ENCODE results near the gene ZNF526. TPM values are rescaled to one million over a fixed set of nuclear protein-coding genes. Genes with fewer than 3 reads are reported as not detected.

Gene ZNF526
- total RNA-seq, 1 donor, result 20.3 TPM

DNA sequence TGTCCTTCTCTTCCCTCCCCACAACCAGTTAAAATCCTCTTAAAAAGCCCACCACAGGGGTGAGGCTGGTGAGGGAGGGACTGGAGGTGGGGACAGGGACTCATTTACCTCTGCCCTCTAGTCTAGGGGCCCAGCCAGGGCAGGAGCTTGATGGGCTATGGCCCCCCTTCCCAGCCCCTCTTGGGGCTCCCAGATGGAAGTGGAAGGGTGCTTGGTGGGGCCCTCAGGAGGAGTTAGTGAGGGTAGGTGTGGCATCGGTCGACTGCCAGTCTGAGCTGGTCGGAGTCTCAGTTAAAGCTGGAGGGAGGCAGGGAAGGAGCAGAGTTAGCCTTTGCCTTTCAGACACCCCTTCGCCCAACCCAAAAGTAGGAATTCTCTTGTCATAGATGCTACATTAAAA, 10.5 kb downstream of the ZNF526 start:
- no peak for DNase-seq (ENCODE audit: low read depth)
- H3K4me3 ChIP-seq (ENCODE audit: low read depth, low read length), result no peak overlapping the region
- TF ChIP-seq, protein P1, sequence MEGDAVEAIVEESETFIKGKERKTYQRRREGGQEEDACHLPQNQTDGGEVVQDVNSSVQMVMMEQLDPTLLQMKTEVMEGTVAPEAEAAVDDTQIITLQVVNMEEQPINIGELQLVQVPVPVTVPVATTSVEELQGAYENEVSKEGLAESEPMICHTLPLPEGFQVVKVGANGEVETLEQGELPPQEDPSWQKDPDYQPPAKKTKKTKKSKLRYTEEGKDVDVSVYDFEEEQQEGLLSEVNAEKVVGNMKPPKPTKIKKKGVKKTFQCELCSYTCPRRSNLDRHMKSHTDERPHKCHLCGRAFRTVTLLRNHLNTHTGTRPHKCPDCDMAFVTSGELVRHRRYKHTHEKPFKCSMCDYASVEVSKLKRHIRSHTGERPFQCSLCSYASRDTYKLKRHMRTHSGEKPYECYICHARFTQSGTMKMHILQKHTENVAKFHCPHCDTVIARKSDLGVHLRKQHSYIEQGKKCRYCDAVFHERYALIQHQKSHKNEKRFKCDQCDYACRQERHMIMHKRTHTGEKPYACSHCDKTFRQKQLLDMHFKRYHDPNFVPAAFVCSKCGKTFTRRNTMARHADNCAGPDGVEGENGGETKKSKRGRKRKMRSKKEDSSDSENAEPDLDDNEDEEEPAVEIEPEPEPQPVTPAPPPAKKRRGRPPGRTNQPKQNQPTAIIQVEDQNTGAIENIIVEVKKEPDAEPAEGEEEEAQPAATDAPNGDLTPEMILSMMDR (IDR thresholded peaks at IDR 0.05; ENCODE audit: insufficient read depth, low read depth, low read length), result no peak

- no peak overlapping the region for H3K4me3 ChIP-seq (ENCODE audit: low read depth, low read length)
- no peak for DNase-seq (ENCODE audit: low read depth)
Observed at GRCh38 chr19:42232435-42232834, 12.3 kb downstream of the ZNF526 start.

DNA sequence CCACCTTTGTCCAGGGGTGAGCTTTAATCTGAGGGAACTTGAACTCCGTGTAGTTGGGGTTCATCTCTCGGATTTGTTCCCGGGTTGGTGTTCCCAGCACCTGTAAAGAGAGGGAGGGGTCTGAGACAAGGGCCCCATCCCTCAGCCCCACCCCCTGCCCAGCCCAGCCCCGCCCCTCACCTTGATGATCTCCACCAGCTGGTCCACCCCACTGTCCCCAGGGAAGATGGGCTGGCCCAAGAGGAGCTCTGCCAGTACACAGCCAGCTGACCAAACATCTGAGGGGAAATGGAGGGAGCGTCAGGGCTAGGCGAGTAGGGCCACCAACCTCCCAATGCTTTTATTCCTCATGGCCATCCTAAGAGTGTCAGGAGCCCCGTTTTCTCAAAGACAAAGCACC, 13.0 kb downstream of the ZNF526 start:
- TF ChIP-seq, protein P1 (IDR thresholded peaks at IDR 0.05; ENCODE audit: insufficient read depth, low read depth, low read length), result no peak
- H3K4me3 ChIP-seq (ENCODE audit: low read depth, low read length), result no peak overlapping the region
- no peak for DNase-seq (ENCODE audit: low read depth)

More at GRCh38 chr19:42232435-42232834, 12.3 kb downstream of the ZNF526 start:
- TF ChIP-seq, protein P1 (IDR thresholded peaks at IDR 0.05; ENCODE audit: insufficient read depth, low read depth, low read length), result no peak

DNA sequence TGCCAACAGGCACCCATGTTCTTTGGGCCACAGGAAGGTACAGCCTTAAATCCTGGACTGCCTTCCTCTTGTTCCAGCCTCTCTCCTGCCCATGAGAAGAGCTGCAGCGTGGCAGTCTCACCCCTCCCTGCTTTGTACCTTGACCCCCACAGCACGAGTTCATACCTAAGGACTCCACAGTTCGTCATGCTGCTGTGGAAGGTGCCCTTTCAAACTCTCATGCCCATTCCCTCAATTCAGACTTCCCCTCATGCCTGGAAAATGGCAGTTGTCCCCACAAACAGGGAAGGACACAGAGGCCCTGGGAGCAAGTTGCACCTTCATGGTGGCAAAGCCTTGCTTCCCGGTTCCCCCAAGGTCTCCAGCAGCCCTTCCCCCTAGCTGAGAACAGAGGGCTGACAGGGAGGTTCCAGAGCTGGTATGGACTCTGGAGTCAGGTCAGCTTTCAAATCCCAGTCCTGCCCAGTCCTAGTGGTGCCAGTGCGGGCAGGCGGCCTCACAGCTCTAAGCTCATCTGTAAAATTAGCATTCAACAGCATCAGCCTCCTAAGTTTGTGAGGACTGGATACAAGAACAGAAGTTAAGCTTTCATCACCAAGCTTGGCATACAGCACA, 13.7 kb downstream of the ZNF526 start:
- TF ChIP-seq, protein P1 (IDR thresholded peaks at IDR 0.05; ENCODE audit: insufficient read depth, low read depth, low read length), result no peak
- H3K4me3 ChIP-seq (ENCODE audit: low read depth, low read length), result no peak overlapping the region
- DNase-seq (ENCODE audit: low read depth), result no peak

DNA sequence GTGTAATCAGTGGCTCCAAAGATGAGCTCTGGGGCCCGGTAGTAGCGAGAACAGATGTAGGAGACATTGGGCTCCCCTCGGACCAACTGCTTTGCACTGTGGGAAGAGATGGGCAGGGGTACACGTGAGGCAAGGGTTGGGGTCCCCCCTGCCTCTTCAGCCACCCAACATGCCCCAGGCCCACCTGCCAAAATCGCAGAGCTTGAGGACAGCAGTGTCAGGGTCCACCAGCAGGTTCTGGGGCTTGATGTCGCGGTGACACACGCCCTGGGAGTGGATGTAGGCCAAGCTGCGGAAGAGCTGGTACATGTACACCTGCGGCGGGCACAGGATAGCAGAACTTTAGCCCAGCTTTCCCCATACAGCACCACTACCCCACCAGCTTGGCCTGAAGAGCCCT, 14.3 kb downstream of the ZNF526 start:
- TF ChIP-seq, protein P1 (IDR thresholded peaks at IDR 0.05; ENCODE audit: insufficient read depth, low read depth, low read length), result no peak
- no peak for DNase-seq (ENCODE audit: low read depth)
- H3K4me3 ChIP-seq (ENCODE audit: low read depth, low read length), result no peak overlapping the region

- DNase-seq (ENCODE audit: low read depth), result no peak
- TF ChIP-seq, protein P1 (IDR thresholded peaks at IDR 0.05; ENCODE audit: insufficient read depth, low read depth, low read length), result no peak
- H3K4me3 ChIP-seq (ENCODE audit: low read depth, low read length), result no peak overlapping the region
Observed at GRCh38 chr19:42235181-42235580, 15.1 kb downstream of the ZNF526 start.
